Measurements from ENCODE around the gene PNPT1. TPM values are rescaled to one million over a fixed set of nuclear protein-coding genes. Genes with fewer than 3 reads are reported as not detected.
A peak's percentile ranks its signal among the peaks of the same experiment; 100 is the strongest.

Gene PNPT1
- total and polyA plus RNA-seq, 11 donors: 10.4 to 28.7 (median 20.9) TPM

- Histone ChIP-seq H3K4me3 (no peak overlapping the region), H3K27ac (no peak overlapping the region), H3K36me3 (peaks cover 0 to 17% (median 9%) of the 10 kb centered on the region in 9 donors), H3K9me3 (no peaks in the 10 kb centered on the region), H3K4me1 (peaks cover 0 to 13% (median 0%) of the 10 kb centered on the region in 12 donors), H3K27me3 (no peaks in the 10 kb centered on the region)
- TF ChIP-seq POLR2A (IDR thresholded peaks at IDR 0.05) (no peak), CTCF (IDR thresholded peaks at IDR 0.05) (no peak)
- DNase-seq: no peak
- intact Hi-C loops (cut with DNase I): no loop called here
- ATAC-seq: no peak
- 84 to 96% (median 93%) methylated on average over 1 of the region's 1 CpG for WGBS, 4 donors
Measured at GRCh38 chr2:55627915-55628314, 65.7 kb downstream of the PNPT1 start.

GRCh38 chr2:55621802-55622201 lies 71.8 kb downstream of the PNPT1 start:
- ATAC-seq (no peak), DNase-seq (no peak)
- Histone ChIP-seq H3K9me3 (no peaks in the 10 kb centered on the region), H3K27ac (no peak overlapping the region), H3K4me3 (no peak overlapping the region), H3K36me3 (peaks cover 0 to 14% (median 0%) of the 10 kb centered on the region in 9 donors), H3K27me3 (no peaks in the 10 kb centered on the region), H3K4me1 (peaks cover 0 to 40% (median 22%) of the 10 kb centered on the region in 12 donors)
- TF ChIP-seq POLR2A (IDR thresholded peaks at IDR 0.05) (no peak), CTCF (IDR thresholded peaks at IDR 0.05) (no peak)
- intact Hi-C loops (cut with DNase I): no loop called here
- 87 to 91% (median 90%) methylated on average over 7 of the region's 7 CpGs for WGBS, 4 donors

- intact Hi-C loops (cut with DNase I): no loop called here
- peaks cover 0 to 15% (median 0%) of the 10 kb centered on the region in 9 donors for H3K36me3 ChIP-seq
Measured at GRCh38 chr2:55620123-55620779, 73.4 kb downstream of the PNPT1 start.

More at GRCh38 chr2:55620123-55620779, 73.4 kb downstream of the PNPT1 start:
- Histone ChIP-seq H3K27me3 (no peaks in the 10 kb centered on the region), H3K9me3 (no peaks in the 10 kb centered on the region), H3K27ac (no peak overlapping the region), H3K4me3 (peak overlapping the region in 1 of 12 donors; percentile 2), H3K4me1 (peaks cover 7 to 46% (median 28%) of the 10 kb centered on the region in 12 donors)
- DNase-seq (no peak), ATAC-seq (no peak)
- TF ChIP-seq CTCF (IDR thresholded peaks at IDR 0.05) (peak in 4 of 12 donors; percentile 21 to 32 (median 31)), POLR2A (IDR thresholded peaks at IDR 0.05) (no peak)
- WGBS, 4 donors: 72 to 79% (median 75%) methylated on average over 3 of the region's 3 CpGs
